NB4 (cell line): ENCODE data around the gene ICE1.

Experiments used
- DNase-seq: peaks from one replicate; pipeline ENCODE4 v3.0.0; 2010; ENCODE audit warnings: low read depth
- H3K4me3 ChIP-seq: one replicate; pipeline ENCODE4 v1.5.1; 2011; ENCODE audit warnings: mild to moderate bottlenecking, low read depth, low read length, moderate library complexity
- MYC ChIP-seq: IDR thresholded peaks from 2 replicates; pipeline ENCODE4 v1.6.1; 2011; ENCODE audit warnings: low read depth, low read length
- POLR2A ChIP-seq: IDR thresholded peaks from 2 replicates; pipeline ENCODE4 v1.6.1; 2011; ENCODE audit warnings: mild to moderate bottlenecking; ENCODE audit not compliant: insufficient read length; ENCODE audit errors: extremely low read depth
- TF ChIP-seq, protein P1 (sequence below): IDR thresholded peaks from 2 replicates; pipeline ENCODE4 v1.6.1; 2011; ENCODE audit warnings: low read depth, low read length
- TF ChIP-seq, protein P2 (sequence below): IDR thresholded peaks from one replicate; pipeline ENCODE4 v1.5.1; 2012; ENCODE audit warnings: low read depth, low read length

The ICE1 gene

DNA sequence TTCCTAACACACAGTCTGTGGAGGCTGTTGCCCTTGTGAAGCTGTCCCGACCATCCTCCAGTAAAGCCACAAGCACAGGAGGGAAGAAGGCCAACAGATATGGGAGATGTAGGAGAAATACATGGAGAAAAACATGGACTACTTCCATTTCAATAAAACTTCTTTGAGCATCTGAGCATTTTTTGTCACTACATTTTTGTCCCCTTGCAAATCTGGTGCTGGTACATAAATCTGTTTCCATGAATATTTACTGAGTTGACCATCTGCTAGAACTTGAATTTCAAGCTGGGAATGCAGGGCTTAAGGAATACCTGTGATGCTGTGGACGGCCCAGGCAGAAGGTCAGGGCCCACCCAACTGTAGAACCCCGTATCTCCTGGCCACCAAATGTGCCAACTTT, 43.9 kb upstream of the ICE1 start:
- DNase-seq, result no peak
- no peak overlapping the region for H3K4me3 ChIP-seq
- TF ChIP-seq MYC, result no peak
- TF ChIP-seq POLR2A, result no peak
- TF ChIP-seq, protein P1, sequence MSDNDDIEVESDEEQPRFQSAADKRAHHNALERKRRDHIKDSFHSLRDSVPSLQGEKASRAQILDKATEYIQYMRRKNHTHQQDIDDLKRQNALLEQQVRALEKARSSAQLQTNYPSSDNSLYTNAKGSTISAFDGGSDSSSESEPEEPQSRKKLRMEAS, result no peak
- TF ChIP-seq, protein P2, sequence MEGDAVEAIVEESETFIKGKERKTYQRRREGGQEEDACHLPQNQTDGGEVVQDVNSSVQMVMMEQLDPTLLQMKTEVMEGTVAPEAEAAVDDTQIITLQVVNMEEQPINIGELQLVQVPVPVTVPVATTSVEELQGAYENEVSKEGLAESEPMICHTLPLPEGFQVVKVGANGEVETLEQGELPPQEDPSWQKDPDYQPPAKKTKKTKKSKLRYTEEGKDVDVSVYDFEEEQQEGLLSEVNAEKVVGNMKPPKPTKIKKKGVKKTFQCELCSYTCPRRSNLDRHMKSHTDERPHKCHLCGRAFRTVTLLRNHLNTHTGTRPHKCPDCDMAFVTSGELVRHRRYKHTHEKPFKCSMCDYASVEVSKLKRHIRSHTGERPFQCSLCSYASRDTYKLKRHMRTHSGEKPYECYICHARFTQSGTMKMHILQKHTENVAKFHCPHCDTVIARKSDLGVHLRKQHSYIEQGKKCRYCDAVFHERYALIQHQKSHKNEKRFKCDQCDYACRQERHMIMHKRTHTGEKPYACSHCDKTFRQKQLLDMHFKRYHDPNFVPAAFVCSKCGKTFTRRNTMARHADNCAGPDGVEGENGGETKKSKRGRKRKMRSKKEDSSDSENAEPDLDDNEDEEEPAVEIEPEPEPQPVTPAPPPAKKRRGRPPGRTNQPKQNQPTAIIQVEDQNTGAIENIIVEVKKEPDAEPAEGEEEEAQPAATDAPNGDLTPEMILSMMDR, result no peak

DNA sequence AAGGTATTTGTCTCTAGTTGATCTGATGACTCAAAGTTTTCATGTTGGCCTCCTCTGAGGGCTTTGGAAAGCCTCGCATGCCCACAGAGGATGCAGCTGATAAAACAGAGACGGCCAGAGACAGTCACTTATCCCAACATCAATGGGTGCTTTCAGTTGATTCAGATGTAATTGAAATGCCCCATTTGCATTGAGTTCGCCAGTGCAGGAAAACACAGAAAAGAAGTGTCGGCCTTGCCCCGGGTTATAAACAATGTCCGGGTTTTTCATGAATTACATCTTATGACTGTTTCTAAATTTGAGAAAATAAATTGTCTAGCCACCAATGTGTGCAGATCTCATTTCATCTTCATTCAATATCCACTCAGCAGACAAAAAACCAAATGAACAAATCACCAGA, 42.2 kb upstream of the ICE1 start:
- no peak overlapping the region for H3K4me3 ChIP-seq
- no peak for DNase-seq
- no peak for TF ChIP-seq MYC
- TF ChIP-seq POLR2A, result no peak
- TF ChIP-seq, protein P2, result no peak
- TF ChIP-seq, protein P1, result no peak

DNA sequence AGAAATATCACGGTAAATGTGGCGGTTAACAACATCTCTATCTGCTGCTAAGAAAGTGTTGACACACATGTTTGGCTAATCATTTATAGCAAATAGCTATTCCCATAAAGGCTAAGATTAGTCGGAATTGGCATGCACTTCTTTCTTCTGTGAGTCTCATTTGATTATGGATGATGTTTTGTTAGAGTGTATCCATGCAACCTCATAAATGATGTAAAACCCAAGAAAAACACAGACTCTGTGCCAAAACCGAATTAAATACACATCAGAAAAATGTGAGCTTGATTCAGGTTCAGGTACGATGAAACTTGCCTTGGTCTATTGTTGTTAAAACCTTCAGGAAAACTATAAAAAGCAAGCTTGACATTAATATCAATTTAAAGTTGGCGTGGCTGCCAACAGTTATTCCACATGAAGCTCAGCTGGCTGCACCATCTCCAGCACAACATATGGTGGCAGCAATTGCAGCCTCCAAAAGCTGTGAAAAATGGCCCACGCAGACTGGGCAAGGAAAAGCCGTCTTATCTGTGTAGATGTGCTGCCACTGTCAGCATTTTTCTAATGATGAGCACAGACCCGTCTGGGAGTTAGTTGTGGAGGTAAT, 41.1 kb upstream of the ICE1 start:
- DNase-seq, result no peak
- H3K4me3 ChIP-seq, result no peak overlapping the region
- TF ChIP-seq MYC, result no peak
- TF ChIP-seq POLR2A, result no peak
- TF ChIP-seq, protein P2, result no peak
- TF ChIP-seq, protein P1, result no peak

DNA sequence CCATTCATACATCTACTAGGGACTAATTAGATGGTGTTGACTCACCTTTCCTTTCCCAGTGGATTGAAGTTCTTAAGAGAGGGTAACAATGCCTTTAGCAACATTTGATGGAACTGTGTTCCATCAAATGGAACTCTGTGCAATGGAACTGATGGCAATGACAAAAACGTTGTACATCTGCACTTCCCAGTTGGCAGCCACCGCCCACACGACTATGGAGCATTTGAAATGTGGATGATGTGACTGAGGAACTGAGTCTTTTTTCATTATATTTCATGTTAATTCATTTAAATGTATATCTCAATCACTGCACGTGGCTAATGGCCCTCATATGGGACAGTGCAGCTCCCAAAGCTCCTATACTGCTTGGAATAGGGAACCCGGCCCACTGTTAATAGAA, 39.0 kb upstream of the ICE1 start:
- TF ChIP-seq POLR2A, result no peak
- TF ChIP-seq, protein P1, result no peak
- TF ChIP-seq, protein P2, result no peak
- no peak for TF ChIP-seq MYC
- DNase-seq, result no peak
- no peak overlapping the region for H3K4me3 ChIP-seq

DNA sequence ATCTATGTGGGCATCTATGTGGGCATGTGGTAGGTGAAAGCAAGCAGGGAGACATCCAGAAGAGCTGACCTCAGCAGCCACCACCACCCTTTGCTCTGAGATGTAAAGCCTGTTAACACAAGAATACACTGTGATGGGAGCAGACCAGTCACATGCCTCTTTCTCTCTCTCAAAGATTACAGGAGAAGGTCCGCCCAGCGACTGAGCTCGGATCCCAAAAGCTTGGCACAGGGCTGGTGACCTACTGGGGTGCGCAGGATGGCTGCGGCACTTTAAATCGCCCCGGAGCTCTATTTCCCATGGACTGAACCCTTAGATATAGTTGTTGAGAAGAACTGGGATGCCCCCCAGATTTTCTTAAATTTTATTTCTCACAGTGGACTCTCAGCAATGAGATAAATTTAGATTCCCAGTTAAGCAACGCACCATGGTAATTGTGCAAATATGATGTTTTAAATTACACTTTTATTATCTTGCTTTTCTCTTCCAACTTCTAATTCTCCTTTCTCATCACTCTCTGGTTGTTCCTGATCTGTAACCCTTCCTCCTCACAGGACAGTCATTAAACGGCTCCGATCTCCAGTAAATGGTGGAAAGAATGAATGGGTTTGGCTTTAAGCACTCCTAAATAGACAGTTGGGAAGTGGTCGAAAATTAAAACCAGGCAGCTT, 37.7 kb upstream of the ICE1 start:
- no peak overlapping the region for H3K4me3 ChIP-seq
- TF ChIP-seq, protein P2, result no peak
- no peak for TF ChIP-seq POLR2A
- TF ChIP-seq MYC, result no peak
- TF ChIP-seq, protein P1, result no peak
- DNase-seq, result no peak

DNA sequence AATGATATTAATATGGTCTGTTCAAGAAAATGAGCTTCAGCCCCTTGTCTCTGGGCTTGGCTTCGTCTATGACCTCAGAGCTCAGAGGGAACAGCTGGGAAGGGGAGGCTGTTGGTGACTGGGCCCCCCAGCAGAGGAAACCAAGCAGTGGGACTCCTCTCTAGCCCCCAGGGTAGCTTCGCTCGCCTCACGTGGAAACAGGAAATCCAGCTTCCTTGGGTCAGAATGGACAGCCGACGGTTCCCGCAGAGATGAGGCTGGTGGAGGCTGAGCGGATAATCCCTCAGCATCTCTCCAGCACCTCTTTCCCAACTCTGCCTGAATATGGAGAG, 37.2 kb upstream of the ICE1 start:
- no peak overlapping the region for H3K4me3 ChIP-seq
- TF ChIP-seq MYC, result no peak
- no peak for TF ChIP-seq POLR2A
- TF ChIP-seq, protein P1, result no peak
- TF ChIP-seq, protein P2, result no peak
- no peak for DNase-seq
